Effector memory CD8-positive, alpha-beta T cell (primary cell): ENCODE results near the gene MYO15B.

Source experiments
- ATAC-seq: fragments of 150-1000 bp; cut with Tn5 transposase; replicated peaks from 2 replicates; pipeline ENCODE4 v1.10.0; 2021; ENCODE audit warnings: mild to moderate bottlenecking, moderate library complexity
- DNase-seq, 3 experiments: peaks; one replicate each; pipeline ENCODE4 v3.0.0; 2021
- H3K27ac Mint-ChIP-seq, 2 donors: one replicate each; pipeline ENCODE4 v1.8.0; 2022; ENCODE audit warnings: mild to moderate bottlenecking in 2 of 2, mixed read lengths in 2 of 2, moderate library complexity in 2 of 2
- H3K27me3 Mint-ChIP-seq, 2 donors: one replicate each; pipeline ENCODE4 v1.8.0; 2022; ENCODE audit warnings: mixed read lengths in 2 of 2
- H3K36me3 Mint-ChIP-seq: one replicate; pipeline ENCODE4 v1.8.0; 2022; ENCODE audit warnings: mild to moderate bottlenecking, moderate library complexity, mixed read lengths; ENCODE audit not compliant: insufficient read depth
- H3K4me1 Mint-ChIP-seq, 2 donors: one replicate each; pipeline ENCODE4 v1.8.0; 2022; ENCODE audit warnings: low read depth in 2 of 2, mixed read lengths in 2 of 2
- H3K4me3 Mint-ChIP-seq, 2 donors: one replicate each; pipeline ENCODE4 v1.8.0; 2022; ENCODE audit warnings: mild to moderate bottlenecking in 2 of 2, mixed read lengths in 2 of 2, moderate library complexity in 2 of 2
- H3K9me3 Mint-ChIP-seq, 2 donors: one replicate each; pipeline ENCODE4 v1.8.0; 2022; ENCODE audit warnings: mixed read lengths in 2 of 2

MYO15B gene

GRCh38 chr17:75610103-75610984 lies 22.7 kb downstream of the MYO15B start:
- ATAC-seq (no peak), DNase-seq (no peak)

DNA sequence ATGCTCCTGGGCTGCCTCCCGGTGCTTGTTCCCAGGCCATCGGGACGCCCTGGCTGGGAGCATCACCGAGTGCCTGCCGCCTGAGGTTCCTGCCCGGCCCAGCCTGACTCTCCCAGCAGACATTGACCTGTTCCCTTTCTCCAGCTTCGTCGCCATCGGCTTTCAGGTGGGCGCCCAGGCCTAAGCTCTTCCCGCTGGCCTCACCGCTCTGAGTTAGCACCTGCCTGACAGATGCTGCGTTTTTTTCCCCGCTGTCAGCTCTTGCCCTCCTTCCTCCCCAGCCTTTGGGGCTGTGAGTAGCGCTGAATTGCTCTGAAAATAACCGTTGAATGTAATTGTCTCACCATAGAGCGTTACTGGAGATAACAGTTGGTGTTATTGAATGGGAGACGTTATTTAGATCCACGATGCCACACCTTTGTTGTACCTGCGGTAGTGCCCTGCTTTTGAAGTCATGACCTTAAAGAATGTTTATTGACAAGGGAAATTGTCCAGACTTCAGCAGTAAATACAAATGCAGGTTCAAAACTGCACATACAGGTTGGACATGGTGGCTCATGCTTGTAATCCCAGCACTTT lies 24.3 kb downstream of the MYO15B start:
- H3K27ac Mint-ChIP-seq, result no peak overlapping the region

More at GRCh38 chr17:75610103-75610984, 22.7 kb downstream of the MYO15B start:
- H3K9me3 Mint-ChIP-seq, result no peaks in the 10 kb centered on the region
- H3K36me3 Mint-ChIP-seq, result peaks cover 4% of the 10 kb centered on the region
- H3K4me1 Mint-ChIP-seq, result no peaks in the 10 kb centered on the region
- no peaks in the 10 kb centered on the region for H3K27me3 Mint-ChIP-seq
- H3K4me3 Mint-ChIP-seq, result no peak overlapping the region
- no peak overlapping the region for H3K27ac Mint-ChIP-seq

DNA sequence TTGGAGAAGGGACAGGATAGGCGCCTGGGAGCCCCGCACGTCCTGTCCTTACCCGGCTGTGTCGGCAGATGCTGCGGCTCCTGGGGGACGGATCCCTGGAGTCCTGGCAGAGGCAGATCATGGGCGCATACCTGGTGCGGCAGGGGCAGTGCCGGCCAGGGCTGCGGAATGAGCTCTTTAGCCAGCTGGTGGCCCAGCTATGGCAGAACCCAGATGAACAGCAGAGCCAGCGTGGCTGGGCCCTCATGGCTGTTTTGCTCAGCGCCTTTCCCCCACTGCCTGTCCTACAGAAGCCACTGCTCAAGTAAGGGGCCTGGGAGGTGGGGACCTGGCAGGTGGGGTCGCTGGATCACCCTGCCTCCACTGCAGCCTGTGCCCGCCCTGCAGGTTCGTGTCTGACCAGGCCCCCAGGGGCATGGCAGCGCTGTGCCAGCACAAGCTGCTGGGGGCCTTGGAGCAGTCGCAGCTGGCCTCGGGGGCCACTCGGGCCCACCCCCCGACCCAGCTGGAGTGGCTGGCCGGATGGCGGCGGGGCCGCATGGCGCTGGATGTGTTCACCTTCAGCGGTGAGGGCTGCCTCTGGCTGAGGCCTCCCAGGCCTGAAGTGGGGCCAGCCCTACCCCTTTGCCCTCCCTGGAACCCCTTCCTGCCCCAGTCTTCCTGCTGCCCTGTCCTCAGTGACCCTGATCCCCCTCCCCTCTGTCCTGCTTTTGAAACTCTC lies 25.5 kb downstream of the MYO15B start:
- DNase-seq, result no peak
- no peak overlapping the region for H3K27ac Mint-ChIP-seq
- no peak overlapping the region for H3K4me3 Mint-ChIP-seq
- no peaks in the 10 kb centered on the region for H3K9me3 Mint-ChIP-seq
- no peak for ATAC-seq
- H3K36me3 Mint-ChIP-seq, result peaks cover 4% of the 10 kb centered on the region
- no peaks in the 10 kb centered on the region for H3K4me1 Mint-ChIP-seq
- no peaks in the 10 kb centered on the region for H3K27me3 Mint-ChIP-seq

More for the DNA sequence above, 24.3 kb downstream of the MYO15B start:
- Mint-ChIP-seq H3K4me3 (no peak overlapping the region), H3K9me3 (no peaks in the 10 kb centered on the region), H3K4me1 (no peaks in the 10 kb centered on the region), H3K27me3 (no peaks in the 10 kb centered on the region), H3K36me3 (peaks cover 4% of the 10 kb centered on the region)
- ATAC-seq (no peak), DNase-seq (no peak)

GRCh38 chr17:75614006-75614405 lies 26.4 kb downstream of the MYO15B start:
- Mint-ChIP-seq H3K27ac (no peak overlapping the region), H3K36me3 (peaks cover 4% of the 10 kb centered on the region), H3K27me3 (no peaks in the 10 kb centered on the region), H3K9me3 (no peaks in the 10 kb centered on the region), H3K4me3 (no peak overlapping the region), H3K4me1 (no peaks in the 10 kb centered on the region)
- no peak for ATAC-seq
- no peak for DNase-seq

GRCh38 chr17:75614556-75615270 lies 27.1 kb downstream of the MYO15B start:
- Mint-ChIP-seq H3K9me3 (no peaks in the 10 kb centered on the region), H3K36me3 (peaks cover 4% of the 10 kb centered on the region), H3K27ac (no peak overlapping the region), H3K27me3 (no peaks in the 10 kb centered on the region), H3K4me3 (no peak overlapping the region), H3K4me1 (no peaks in the 10 kb centered on the region)
- no peak for DNase-seq
- no peak for ATAC-seq

DNA sequence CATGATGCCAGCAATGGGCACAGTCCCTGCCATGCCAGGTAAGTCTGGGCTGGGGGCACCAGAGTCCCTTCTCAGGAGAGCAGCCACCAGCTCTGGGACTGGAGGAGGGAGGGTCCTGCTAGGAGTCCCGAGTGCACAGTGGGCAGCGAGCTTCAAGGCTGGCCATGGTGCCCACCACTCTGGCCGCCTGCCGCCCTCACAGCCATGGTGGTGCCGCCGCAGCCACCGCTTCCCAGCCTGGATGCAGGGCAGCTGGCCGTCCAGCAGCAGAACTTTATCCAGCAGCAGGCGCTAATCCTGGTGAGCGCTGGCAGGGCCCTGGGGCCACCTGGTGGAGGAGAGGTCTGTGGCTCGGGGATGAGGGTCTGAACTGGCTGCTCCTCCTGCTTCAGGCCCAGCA lies 27.7 kb downstream of the MYO15B start:
- ATAC-seq, result no peak
- Mint-ChIP-seq H3K9me3 (no peaks in the 10 kb centered on the region), H3K27me3 (no peaks in the 10 kb centered on the region), H3K27ac (no peak overlapping the region), H3K36me3 (peaks cover 4% of the 10 kb centered on the region), H3K4me1 (no peaks in the 10 kb centered on the region), H3K4me3 (no peak overlapping the region)
- no peak for DNase-seq

GRCh38 chr17:75616521-75617122 lies 29.0 kb downstream of the MYO15B start:
- no peak for DNase-seq
- Mint-ChIP-seq H3K4me1 (peaks cover 0 to 2% of the 10 kb centered on the region in 2 donors), H3K36me3 (peaks cover 4% of the 10 kb centered on the region), H3K27ac (no peak overlapping the region), H3K9me3 (no peaks in the 10 kb centered on the region), H3K27me3 (no peaks in the 10 kb centered on the region), H3K4me3 (no peak overlapping the region)
- no peak for ATAC-seq

DNA sequence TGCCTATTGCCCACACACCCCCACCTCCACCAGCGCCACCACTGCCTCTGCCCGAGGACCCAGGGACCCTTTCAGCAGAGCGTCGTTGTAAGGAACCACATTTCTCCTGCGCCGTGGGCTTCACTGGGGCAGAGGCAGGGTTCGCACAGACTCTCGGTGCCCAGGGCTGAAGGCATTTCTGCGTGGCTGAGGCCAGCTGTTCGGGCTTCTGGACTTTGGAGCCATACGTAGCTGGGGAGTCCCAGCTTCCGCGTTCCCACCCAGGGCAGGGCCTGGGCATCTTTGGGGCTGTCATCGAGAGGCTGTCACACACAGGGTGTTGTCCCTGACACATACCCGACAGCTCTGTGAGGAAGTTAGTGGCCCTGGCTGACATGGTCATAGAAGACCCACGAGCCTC lies 29.6 kb downstream of the MYO15B start:
- no peak overlapping the region for H3K27ac Mint-ChIP-seq
- no peaks in the 10 kb centered on the region for H3K27me3 Mint-ChIP-seq
- no peaks in the 10 kb centered on the region for H3K9me3 Mint-ChIP-seq
- no peak overlapping the region for H3K4me3 Mint-ChIP-seq
- ATAC-seq (no peak), DNase-seq (no peak)
- H3K36me3 Mint-ChIP-seq, result peaks cover 4% of the 10 kb centered on the region
- H3K4me1 Mint-ChIP-seq, result peaks cover 0 to 2% of the 10 kb centered on the region in 2 donors

DNA sequence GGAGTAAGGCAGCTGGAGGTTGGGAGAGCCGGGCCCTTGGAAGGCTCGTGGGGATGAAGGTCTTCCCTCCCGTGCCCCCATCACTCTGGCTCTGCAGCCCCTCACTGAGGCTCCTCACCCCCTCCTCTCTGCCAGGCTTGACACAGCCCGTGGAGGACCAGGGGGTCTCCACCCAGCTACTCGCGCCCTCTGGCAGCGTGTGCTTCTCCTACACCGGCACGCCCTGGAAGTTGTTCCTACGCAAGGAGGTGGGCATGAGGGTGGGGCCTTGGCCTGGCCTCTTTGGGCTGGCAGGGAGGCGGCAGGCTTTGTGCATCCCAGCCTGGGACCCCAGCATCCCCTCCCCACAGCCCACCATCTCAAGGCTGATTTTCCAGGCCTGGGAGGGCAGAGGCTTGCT lies 30.1 kb downstream of the MYO15B start:
- Mint-ChIP-seq H3K4me3 (no peak overlapping the region), H3K36me3 (peaks cover 3% of the 10 kb centered on the region), H3K9me3 (no peaks in the 10 kb centered on the region), H3K27me3 (no peaks in the 10 kb centered on the region), H3K27ac (no peak overlapping the region), H3K4me1 (peaks cover 0 to 2% of the 10 kb centered on the region in 2 donors)
- ATAC-seq (no peak), DNase-seq (no peak)

DNA sequence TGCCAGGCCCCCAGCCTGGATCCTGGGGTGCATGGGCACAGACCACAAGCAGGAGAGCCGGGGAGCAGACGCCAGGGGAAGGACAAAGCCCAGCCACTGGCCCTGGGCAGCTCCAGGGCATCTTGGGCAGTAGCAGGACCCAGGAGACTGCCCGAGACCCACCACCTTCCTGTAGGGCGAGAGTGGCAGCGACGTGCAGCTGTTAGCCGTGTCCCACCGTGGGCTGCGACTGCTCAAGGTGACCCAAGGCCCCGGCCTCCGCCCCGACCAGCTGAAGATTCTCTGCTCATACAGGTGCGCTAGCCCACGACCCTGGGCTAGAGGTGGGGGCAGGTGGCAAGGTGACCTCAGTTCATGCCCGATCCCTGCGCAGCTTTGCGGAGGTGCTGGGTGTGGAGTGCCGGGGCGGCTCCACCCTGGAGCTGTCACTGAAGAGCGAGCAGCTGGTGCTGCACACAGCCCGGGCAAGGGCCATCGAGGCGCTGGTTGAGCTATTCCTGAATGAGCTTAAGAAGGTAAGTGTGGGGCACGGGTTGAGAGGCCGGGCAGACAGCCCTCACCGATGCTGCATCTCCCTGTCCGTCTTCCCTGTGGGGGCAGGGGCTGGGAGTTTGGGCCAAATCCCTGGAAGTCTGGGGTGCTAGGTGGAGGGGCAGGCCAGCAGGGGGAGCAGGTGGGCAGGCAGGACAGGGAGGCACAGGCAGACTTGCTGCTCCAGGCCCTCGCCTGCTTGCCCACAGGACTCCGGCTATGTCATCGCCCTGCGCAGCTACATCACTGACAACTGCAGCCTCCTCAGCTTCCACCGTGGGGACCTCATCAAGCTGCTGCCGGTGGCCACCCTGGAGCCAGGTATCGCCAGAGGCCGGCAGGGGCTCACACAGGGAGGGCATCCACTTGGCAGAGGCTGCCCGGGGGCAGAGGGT lies 32.2 kb downstream of the MYO15B start:
- Mint-ChIP-seq H3K4me3 (no peak overlapping the region), H3K27ac (no peak overlapping the region), H3K4me1 (peaks cover 0 to 2% of the 10 kb centered on the region in 2 donors), H3K36me3 (peaks cover 6% of the 10 kb centered on the region), H3K9me3 (no peaks in the 10 kb centered on the region), H3K27me3 (no peaks in the 10 kb centered on the region)
- no peak for DNase-seq
- no peak for ATAC-seq

GRCh38 chr17:75621489-75621888 lies 33.9 kb downstream of the MYO15B start:
- Mint-ChIP-seq H3K27me3 (no peaks in the 10 kb centered on the region), H3K36me3 (peaks cover 6% of the 10 kb centered on the region), H3K9me3 (no peaks in the 10 kb centered on the region), H3K27ac (no peak overlapping the region), H3K4me1 (peaks cover 0 to 2% of the 10 kb centered on the region in 2 donors), H3K4me3 (no peak overlapping the region)
- ATAC-seq, result no peak
- DNase-seq, result no peak

GRCh38 chr17:75622076-75622475 lies 34.5 kb downstream of the MYO15B start:
- Mint-ChIP-seq H3K27ac (no peak overlapping the region), H3K4me1 (peaks cover 0 to 2% of the 10 kb centered on the region in 2 donors), H3K27me3 (no peaks in the 10 kb centered on the region), H3K4me3 (no peak overlapping the region), H3K36me3 (peaks cover 6% of the 10 kb centered on the region), H3K9me3 (no peaks in the 10 kb centered on the region)
- ATAC-seq (no peak), DNase-seq (no peak)
